CD8-positive, alpha-beta memory T cell (primary cell): ENCODE results near the gene PCNX1. TPM values are rescaled to one million over a fixed set of nuclear protein-coding genes. Genes with fewer than 3 reads are reported as not detected.
A peak's percentile ranks its signal among the peaks of the same experiment; 100 is the strongest.

ENCODE experiments used
- CTCF ChIA-PET: fragments of 350-600 bp; sonication (Branson Sonifier 250); formaldehyde crosslinking; loops from one replicate; lab custom pipeline; 2021; ENCODE audit warnings: antibody characterized with exemption; lab: Charles Lee
- POLR2A ChIA-PET: fragments of 350-600 bp; sonication (Branson Sonifier 250); formaldehyde crosslinking; loops from one replicate; lab custom pipeline; 2021; ENCODE audit warnings: antibody characterized with exemption; lab: Charles Lee
- DNase-seq, 5 donors: peaks; one replicate each; pipeline versions ENCODE4 v3.0.0 to v3.0.0-alpha.2; 2020 to 2022; ENCODE audit warnings: mixed read lengths in 1 of 5
- H3K27ac ChIP-seq: one replicate; pipeline ENCODE4 v1.7.0; 2013; ENCODE audit warnings: low read depth, mild to moderate bottlenecking, low read length, moderate library complexity
- H3K27me3 ChIP-seq: 2 replicates; pipeline ENCODE4 v1.7.0; 2013; ENCODE audit warnings: low read length, mild to moderate bottlenecking; ENCODE audit not compliant: insufficient read depth, poor library complexity, severe bottlenecking
- H3K36me3 ChIP-seq: 2 replicates; pipeline ENCODE4 v1.7.0; 2013; ENCODE audit warnings: mild to moderate bottlenecking, low read length, moderate library complexity; ENCODE audit not compliant: insufficient read depth
- H3K4me1 ChIP-seq: 2 replicates; pipeline ENCODE4 v1.7.0; 2013; ENCODE audit warnings: mild to moderate bottlenecking, low read length, moderate library complexity; ENCODE audit not compliant: insufficient read depth
- H3K4me3 ChIP-seq: 2 replicates; pipeline ENCODE4 v1.7.0; 2013; ENCODE audit warnings: mild to moderate bottlenecking, low read length
- H3K9me3 ChIP-seq: 2 replicates; pipeline ENCODE4 v1.7.0; 2013; ENCODE audit warnings: mild to moderate bottlenecking, low read length
- H3K27ac Mint-ChIP-seq, 8 donors: one replicate each; pipeline ENCODE4 v1.8.0; 2020 to 2021; ENCODE audit warnings: mixed read lengths in 8 of 8, mild to moderate bottlenecking in 6 of 8, inconsistent platforms in 3 of 8, moderate library complexity in 3 of 8
- H3K27me3 Mint-ChIP-seq, 2 donors: one replicate each; pipeline ENCODE4 v1.8.0; 2020 to 2021; ENCODE audit warnings: mixed read lengths in 2 of 2, mild to moderate bottlenecking in 1 of 2, moderate library complexity in 1 of 2
- H3K36me3 Mint-ChIP-seq, 3 donors: one replicate each; pipeline ENCODE4 v1.8.0; 2020 to 2021; ENCODE audit warnings: mixed read lengths in 3 of 3, inconsistent platforms in 1 of 3, mild to moderate bottlenecking in 1 of 3
- H3K4me1 Mint-ChIP-seq, 3 donors: one replicate each; pipeline ENCODE4 v1.8.0; 2020 to 2021; ENCODE audit warnings: mixed read lengths in 3 of 3, inconsistent platforms in 1 of 3, mild to moderate bottlenecking in 1 of 3
- H3K4me3 Mint-ChIP-seq, 7 donors: one replicate each; pipeline ENCODE4 v1.8.0; 2020 to 2021; ENCODE audit warnings: mixed read lengths in 7 of 7, mild to moderate bottlenecking in 6 of 7, moderate library complexity in 4 of 7, inconsistent platforms in 2 of 7
- H3K9me3 Mint-ChIP-seq, 5 donors: one replicate each; pipeline ENCODE4 v1.8.0; 2020 to 2022; ENCODE audit warnings: mixed read lengths in 5 of 5, mild to moderate bottlenecking in 3 of 5, moderate library complexity in 2 of 5, inconsistent platforms in 1 of 5
- polyA plus RNA-seq: library from polyadenylated mRNA; unstranded; fragments of 300-500 nt; fragmentation: Illumina TruSeq; gene quantifications from one replicate; pipeline ENCODE4 v1.2.3, GENCODE V29; 2021
- total RNA-seq, 2 experiments: library from RNA; stranded (reverse); gene quantifications; one replicate each; pipeline ENCODE4 v1.2.3, GENCODE V29; 2021

Gene PCNX1
- total and polyA plus RNA-seq, 3 experiments from 2014 or later = 13.4 to 46.2 (median 37.4) TPM

GRCh38 chr14:70943838-70944237, 36.6 kb downstream of the PCNX1 start:
- Mint-ChIP-seq H3K36me3 (peaks cover 30 to 72% (median 64%) of the 10 kb centered on the region in 3 donors), H3K27ac (peak overlapping the region in 6 of 8 donors; percentile 29 to 94 (median 54)), H3K9me3 (peaks cover 13 to 71% (median 48%) of the 10 kb centered on the region in 5 donors), H3K4me1 (peaks cover 66 to 73% (median 73%) of the 10 kb centered on the region in 3 donors), H3K27me3 (no peaks in the 10 kb centered on the region), H3K4me3 (no peak overlapping the region)
- no peak for DNase-seq
- CTCF ChIA-PET = interaction anchor here (2.2 to 4.2 kb wide), 3 partner anchors 12 to 38 kb away, joined by 7 to 45 read pairs (median 13); partner anchors contain the start of gene PCNX1
- Histone ChIP-seq H3K4me3 (peak overlapping the region; percentile 5), H3K36me3 (peaks cover 9% of the 10 kb centered on the region), H3K27ac (no peak overlapping the region), H3K4me1 (peaks cover 15% of the 10 kb centered on the region), H3K9me3 (peaks cover 14% of the 10 kb centered on the region), H3K27me3 (no peaks in the 10 kb centered on the region)
- POLR2A ChIA-PET = no interaction called here

GRCh38 chr14:70947739-70948138, 40.5 kb downstream of the PCNX1 start:
- Histone ChIP-seq H3K27me3 (no peaks in the 10 kb centered on the region), H3K4me1 (peaks cover 4% of the 10 kb centered on the region), H3K27ac (no peak overlapping the region), H3K4me3 (no peak overlapping the region), H3K36me3 (peaks cover 15% of the 10 kb centered on the region), H3K9me3 (peaks cover 14% of the 10 kb centered on the region)
- POLR2A ChIA-PET = no interaction called here
- CTCF ChIA-PET = interaction anchor here (0.8 kb wide), 1 partner anchor 41 kb away, joined by 3 read pairs; the partner anchor contains the start of gene PCNX1
- peaks cover 13 to 45% (median 35%) of the 10 kb centered on the region in 5 donors for H3K9me3 Mint-ChIP-seq
- no peak for DNase-seq
- H3K27ac Mint-ChIP-seq = peak overlapping the region in 2 of 8 donors; percentile 12 to 88
- H3K4me1 Mint-ChIP-seq = peaks cover 37 to 47% (median 46%) of the 10 kb centered on the region in 3 donors
- H3K4me3 Mint-ChIP-seq = no peak overlapping the region
- no peaks in the 10 kb centered on the region for H3K27me3 Mint-ChIP-seq
- peaks cover 33 to 70% (median 40%) of the 10 kb centered on the region in 3 donors for H3K36me3 Mint-ChIP-seq

- Mint-ChIP-seq H3K36me3 (peaks cover 9 to 37% (median 12%) of the 10 kb centered on the region in 3 donors), H3K4me3 (no peak overlapping the region), H3K9me3 (peaks cover 3 to 9% (median 8%) of the 10 kb centered on the region in 5 donors), H3K4me1 (peaks cover 35 to 47% (median 43%) of the 10 kb centered on the region in 3 donors), H3K27ac (peak overlapping the region in 7 of 8 donors; percentile 1 to 68 (median 49)), H3K27me3 (no peaks in the 10 kb centered on the region)
- no peak overlapping the region for H3K4me3 ChIP-seq
- H3K36me3 ChIP-seq = peaks cover 13% of the 10 kb centered on the region
- ChIA-PET POLR2A (interaction anchor here (0.5 to 2.4 kb wide), 3 partner anchors 11 to 45 kb away, joined by 8 to 11 read pairs (median 10); partner anchors contain the start of gene PCNX1), CTCF (interaction anchor here (1.0 to 8.0 kb wide), 7 partner anchors 11 to 136 kb away, joined by 3 to 174 read pairs (median 26); partner anchors contain the start of gene PCNX1)
- H3K27ac ChIP-seq = no peak overlapping the region
- no peaks in the 10 kb centered on the region for H3K27me3 ChIP-seq
- no peak for DNase-seq
- peaks cover 5% of the 10 kb centered on the region for H3K9me3 ChIP-seq
- peaks cover 24% of the 10 kb centered on the region for H3K4me1 ChIP-seq
These were observed 45.2 kb downstream of the PCNX1 start for GRCh38 chr14:70952485-70952884.

- peaks cover 5% of the 10 kb centered on the region for H3K36me3 ChIP-seq
- H3K4me1 ChIP-seq = peaks cover 24% of the 10 kb centered on the region
- POLR2A ChIA-PET = interaction anchor here (0.9 to 1.8 kb wide), 5 partner anchors 12 to 136 kb away, joined by 3 to 9 read pairs (median 5); partner anchors contain the start of gene PCNX1
- H3K9me3 ChIP-seq = no peaks in the 10 kb centered on the region
- no peaks in the 10 kb centered on the region for H3K27me3 ChIP-seq
- Mint-ChIP-seq H3K27ac (peak overlapping the region in 7 of 8 donors; percentile 29 to 77 (median 40)), H3K27me3 (no peaks in the 10 kb centered on the region), H3K4me1 (peaks cover 42 to 57% (median 44%) of the 10 kb centered on the region in 3 donors), H3K4me3 (peak overlapping the region in 3 of 7 donors; percentile 0 to 10 (median 1)), H3K9me3 (no peaks in the 10 kb centered on the region), H3K36me3 (peaks cover 0 to 34% (median 6%) of the 10 kb centered on the region in 3 donors)
- CTCF ChIA-PET = interaction anchor here (0.6 to 8.0 kb wide), 8 partner anchors 13 to 145 kb away, joined by 3 to 174 read pairs (median 18); partner anchors contain the start of genes MAP3K9 and PCNX1
- no peak overlapping the region for H3K4me3 ChIP-seq
- H3K27ac ChIP-seq = no peak overlapping the region
- DNase-seq = no peak
These were observed 46.8 kb downstream of the PCNX1 start for GRCh38 chr14:70954068-70954467.

- Mint-ChIP-seq H3K9me3 (no peaks in the 10 kb centered on the region), H3K27ac (peak overlapping the region in 7 of 8 donors; percentile 37 to 91 (median 71)), H3K4me3 (no peak overlapping the region), H3K27me3 (no peaks in the 10 kb centered on the region), H3K4me1 (peaks cover 40 to 51% (median 42%) of the 10 kb centered on the region in 3 donors), H3K36me3 (peaks cover 0 to 28% (median 6%) of the 10 kb centered on the region in 3 donors)
- H3K27me3 ChIP-seq = no peaks in the 10 kb centered on the region
- H3K4me3 ChIP-seq = no peak overlapping the region
- no peaks in the 10 kb centered on the region for H3K36me3 ChIP-seq
- H3K27ac ChIP-seq = no peak overlapping the region
- DNase-seq = peak; percentile 23 to 73 (median 49)
- peaks cover 24% of the 10 kb centered on the region for H3K4me1 ChIP-seq
- ChIA-PET CTCF (interaction anchor here (0.8 to 8.0 kb wide), 22 partner anchors 11 to 146 kb away, joined by 3 to 174 read pairs (median 7); partner anchors contain the start of genes MAP3K9 and PCNX1), POLR2A (interaction anchor here (0.5 to 1.2 kb wide), 5 partner anchors 23 to 138 kb away, joined by 3 to 12 read pairs (median 4); partner anchors contain the start of gene PCNX1)
- no peaks in the 10 kb centered on the region for H3K9me3 ChIP-seq
These were observed 48.6 kb downstream of the PCNX1 start for GRCh38 chr14:70955543-70956480.

- POLR2A ChIA-PET = interaction anchor here (1.1 to 1.2 kb wide), 3 partner anchors 23 to 51 kb away, joined by 3 to 12 read pairs (median 4); partner anchors contain the start of gene PCNX1
These were observed 49.3 kb downstream of the PCNX1 start for GRCh38 chr14:70956511-70956910.

GRCh38 chr14:70957710-70958109, 50.5 kb downstream of the PCNX1 start:
- Histone ChIP-seq H3K27me3 (no peaks in the 10 kb centered on the region), H3K36me3 (no peaks in the 10 kb centered on the region), H3K27ac (no peak overlapping the region), H3K9me3 (no peaks in the 10 kb centered on the region), H3K4me1 (peaks cover 24% of the 10 kb centered on the region), H3K4me3 (no peak overlapping the region)
- no peak for DNase-seq
- no peaks in the 10 kb centered on the region for H3K9me3 Mint-ChIP-seq
- H3K27me3 Mint-ChIP-seq = no peaks in the 10 kb centered on the region
- H3K4me3 Mint-ChIP-seq = no peak overlapping the region
- CTCF ChIA-PET = interaction anchor here (1.0 to 2.0 kb wide), 5 partner anchors 16 to 149 kb away, joined by 3 to 25 read pairs (median 4); partner anchors contain the start of gene PCNX1
- POLR2A ChIA-PET = no interaction called here
- H3K4me1 Mint-ChIP-seq = peaks cover 41 to 64% (median 45%) of the 10 kb centered on the region in 3 donors
- peak overlapping the region in 2 of 8 donors; percentile 1 to 23 for H3K27ac Mint-ChIP-seq
- H3K36me3 Mint-ChIP-seq = peaks cover 0 to 30% (median 5%) of the 10 kb centered on the region in 3 donors

More at GRCh38 chr14:70956511-70956910, 49.3 kb downstream of the PCNX1 start:
- Histone ChIP-seq H3K4me3 (no peak overlapping the region), H3K36me3 (no peaks in the 10 kb centered on the region), H3K9me3 (no peaks in the 10 kb centered on the region), H3K27me3 (no peaks in the 10 kb centered on the region), H3K4me1 (peaks cover 24% of the 10 kb centered on the region), H3K27ac (no peak overlapping the region)
- no peak for DNase-seq
- H3K36me3 Mint-ChIP-seq = peaks cover 0 to 28% (median 6%) of the 10 kb centered on the region in 3 donors
- peak overlapping the region in 1 of 8 donors; percentile 12 for H3K27ac Mint-ChIP-seq
- CTCF ChIA-PET = interaction anchor here (0.8 to 8.0 kb wide), 11 partner anchors 13 to 147 kb away, joined by 3 to 174 read pairs (median 13); partner anchors contain the start of genes MAP3K9 and PCNX1
- no peaks in the 10 kb centered on the region for H3K27me3 Mint-ChIP-seq
- no peak overlapping the region for H3K4me3 Mint-ChIP-seq
- H3K9me3 Mint-ChIP-seq = no peaks in the 10 kb centered on the region
- peaks cover 39 to 58% (median 40%) of the 10 kb centered on the region in 3 donors for H3K4me1 Mint-ChIP-seq
